H1 (cell line): Measurements from ENCODE around the gene TMEM164. TPM values are rescaled to one million over a fixed set of nuclear protein-coding genes. Genes with fewer than 3 reads are reported as not detected.

Source experiments
- CTCF ChIA-PET: fragments of 300-600 bp; sonication (Branson Sonifier 250); formaldehyde crosslinking; loops from one replicate; lab custom pipeline; 2021; ENCODE audit not compliant: partially characterized antibody; lab: Charles Lee
- POLR2A ChIA-PET: fragments of 300-600 bp; sonication (Branson Sonifier 250); formaldehyde crosslinking; loops from one replicate; lab custom pipeline; 2021; ENCODE audit warnings: inconsistent platforms; ENCODE audit not compliant: partially characterized antibody; lab: Charles Lee
- DNase-seq, 2 experiments: peaks; one replicate each; pipeline versions ENCODE4 v3.0.0 to v3.0.0-alpha.2; 2010 to 2022; ENCODE audit warnings: low spot score in 2 of 2, low read depth in 1 of 2, mixed read lengths in 1 of 2
- FAIRE-seq: peaks from 2 replicates; lab custom pipeline; 2011; peaks lifted over from hg19 to GRCh38; lab: Jason Lieb, UNC
- H2AFZ ChIP-seq: 2 replicates; pipeline ENCODE4 v1.8.1; 2012; ENCODE audit warnings: low read length, inconsistent platforms
- H2AK5ac ChIP-seq: 2 replicates; pipeline ENCODE4 v1.6.1; 2013; ENCODE audit warnings: low read depth, low read length
- H2BK120ac ChIP-seq: replicated peaks from 2 replicates; pipeline ENCODE3; 2013; ENCODE audit warnings: low read depth, low read length, inconsistent platforms
- H2BK12ac ChIP-seq: 2 replicates; pipeline ENCODE4 v1.6.1; 2013; ENCODE audit warnings: low read depth, low read length
- H2BK15ac ChIP-seq: 2 replicates; pipeline ENCODE4 v1.6.1; 2013; ENCODE audit warnings: low read length
- H2BK20ac ChIP-seq: 2 replicates; pipeline ENCODE4 v1.6.1; 2013; ENCODE audit warnings: low read length
- H2BK5ac ChIP-seq: 2 replicates; pipeline ENCODE4 v1.6.1; 2013; ENCODE audit warnings: low read depth, low read length
- H3K14ac ChIP-seq: 2 replicates; pipeline ENCODE4 v1.6.1; 2013; ENCODE audit warnings: inconsistent platforms; ENCODE audit not compliant: insufficient read length
- H3K18ac ChIP-seq: 2 replicates; pipeline ENCODE4 v1.6.1; 2013; ENCODE audit warnings: low read length; ENCODE audit errors: extremely low read depth
- H3K23ac ChIP-seq: 2 replicates; pipeline ENCODE4 v1.6.1; 2013; ENCODE audit warnings: inconsistent platforms; ENCODE audit not compliant: insufficient read length
- H3K23me2 ChIP-seq: 2 replicates; pipeline ENCODE4 v1.6.1; 2013; ENCODE audit warnings: low read depth, low read length
- H3K27ac ChIP-seq: 2 replicates; pipeline ENCODE4 v1.6.1; 2011; ENCODE audit warnings: low read depth, low read length, inconsistent platforms
- H3K27me3 ChIP-seq, 4 experiments: replicated peaks in 1 of 4; 1 replicate in 1 of 4; 2 replicates in 3 of 4; pipeline versions ENCODE4 v1.6.1 to v1.8.1; 2011 to 2013; ENCODE audit warnings: low read length in 3 of 4, mild to moderate bottlenecking in 3 of 4, inconsistent platforms in 2 of 4, mixed read lengths in 2 of 4, moderate library complexity in 1 of 4; ENCODE audit not compliant: control insufficient read depth in 3 of 4, insufficient read depth in 3 of 4; ENCODE audit errors: extremely low read depth in 1 of 4
- H3K36me3 ChIP-seq, 4 experiments: 2 replicates each; pipeline versions ENCODE4 v1.6.1 to v1.8.1; 2011 to 2013; ENCODE audit warnings: mild to moderate bottlenecking in 4 of 4, low read length in 3 of 4, moderate library complexity in 2 of 4, control low read depth in 1 of 4, inconsistent platforms in 1 of 4; ENCODE audit not compliant: insufficient read depth in 4 of 4, control insufficient read depth in 2 of 4
- H3K4ac ChIP-seq: replicated peaks from 2 replicates; pipeline ENCODE3; 2013; ENCODE audit warnings: low read length, low read depth, mixed read lengths, inconsistent platforms; ENCODE audit not compliant: insufficient read length
- H3K4me1 ChIP-seq, 4 experiments: replicated peaks in 1 of 4; 1 replicate in 1 of 4; 2 replicates in 3 of 4; pipeline versions ENCODE4 v1.6.1 to v1.8.1; 2011 to 2013; ENCODE audit warnings: low read length in 3 of 4, inconsistent platforms in 2 of 4, mixed read lengths in 1 of 4; ENCODE audit not compliant: insufficient read depth in 4 of 4, control insufficient read depth in 3 of 4
- H3K4me2 ChIP-seq, 2 experiments: 2 replicates each; pipeline versions ENCODE4 v1.6.1 to v1.8.1; 2011 to 2013; ENCODE audit warnings: low read depth in 2 of 2, low read length in 2 of 2, control low read depth in 1 of 2, inconsistent platforms in 1 of 2, mild to moderate bottlenecking in 1 of 2; ENCODE audit not compliant: insufficient read depth in 1 of 2
- H3K4me3 ChIP-seq, 4 experiments: fragments of 200-600, 300-600 bp in 1 of 4; sonication (generic), shearing (Covaris generic), sonication (Bioruptor Twin) in 1 of 4; 2 replicates each; pipeline versions ENCODE4 v1.5.1 to v1.8.1; 2011 to 2016; ENCODE audit warnings: low read length in 4 of 4, low read depth in 3 of 4, control low read depth in 2 of 4, inconsistent platforms in 2 of 4, mild to moderate bottlenecking in 2 of 4, mixed read lengths in 1 of 4, moderate library complexity in 1 of 4; ENCODE audit not compliant: insufficient read depth in 2 of 4; ENCODE audit errors: extremely low read depth in 1 of 4
- H3K56ac ChIP-seq: replicated peaks from 2 replicates; pipeline ENCODE3; 2013; ENCODE audit warnings: low read depth, mild to moderate bottlenecking, mixed read lengths, low read length, inconsistent platforms; ENCODE audit not compliant: insufficient read length
- H3K79me1 ChIP-seq: 2 replicates; pipeline ENCODE4 v1.6.1; 2013; ENCODE audit warnings: low read depth, low read length, control low read depth
- H3K79me2 ChIP-seq, 2 experiments: 2 replicates each; pipeline versions ENCODE4 v1.6.1 to v1.8.1; 2012 to 2013; ENCODE audit warnings: low read length in 2 of 2, mild to moderate bottlenecking in 2 of 2, inconsistent platforms in 1 of 2; ENCODE audit not compliant: insufficient read depth in 2 of 2, control insufficient read depth in 1 of 2
- H3K9ac ChIP-seq, 4 experiments: replicated peaks in 1 of 4; 1 replicate in 1 of 4; 2 replicates in 3 of 4; pipeline versions ENCODE4 v1.6.1 to v1.8.1; 2011 to 2013; ENCODE audit warnings: low read depth in 3 of 4, low read length in 3 of 4, control low read depth in 2 of 4, mild to moderate bottlenecking in 2 of 4, moderate library complexity in 2 of 4, inconsistent platforms in 1 of 4; ENCODE audit errors: extremely low read depth in 1 of 4
- H3K9me3 ChIP-seq, 2 experiments: 2 replicates each; pipeline versions ENCODE4 v1.6.1 to v1.8.1; 2012 to 2013; ENCODE audit warnings: mild to moderate bottlenecking in 2 of 2, moderate library complexity in 2 of 2, control low read depth in 1 of 2, inconsistent platforms in 1 of 2, low read depth in 1 of 2, low read length in 1 of 2, mixed read lengths in 1 of 2; ENCODE audit not compliant: insufficient read depth in 2 of 2
- H4K20me1 ChIP-seq, 2 experiments: replicated peaks in 1 of 2; 2 replicates each; pipeline versions ENCODE3 to v1.8.1; 2011 to 2013; ENCODE audit warnings: inconsistent platforms in 2 of 2, low read length in 2 of 2, mild to moderate bottlenecking in 1 of 2; ENCODE audit not compliant: insufficient read depth in 2 of 2, control insufficient read depth in 1 of 2
- H4K5ac ChIP-seq: 2 replicates; pipeline ENCODE4 v1.6.1; 2013; ENCODE audit warnings: low read length, low read depth, mixed read lengths, inconsistent platforms; ENCODE audit not compliant: insufficient read length
- H4K8ac ChIP-seq: 2 replicates; pipeline ENCODE4 v1.8.0; 2013; ENCODE audit warnings: mild to moderate bottlenecking, moderate library complexity, low read length, inconsistent platforms; ENCODE audit not compliant: insufficient read depth; ENCODE audit errors: extremely low read depth
- H4K91ac ChIP-seq: replicated peaks from 2 replicates; pipeline ENCODE3; 2013; ENCODE audit warnings: low read length, mixed read lengths, inconsistent platforms; ENCODE audit not compliant: insufficient read length
- ATF2 ChIP-seq: IDR thresholded peaks from 2 replicates; pipeline ENCODE4 v1.6.1; 2012; ENCODE audit warnings: low read length, inconsistent platforms
- EZH2 ChIP-seq: fragments of 200-600 bp; sonication (generic); IDR thresholded peaks from 2 replicates; pipeline ENCODE4 v1.7.1; 2012; ENCODE audit warnings: low read depth, mild to moderate bottlenecking, moderate library complexity, low read length, inconsistent platforms; ENCODE audit not compliant: severe bottlenecking
- FOSL1 ChIP-seq: IDR thresholded peaks from 2 replicates; pipeline ENCODE4 v1.6.1; 2011; ENCODE audit warnings: mild to moderate bottlenecking, low read depth, low read length, moderate library complexity; ENCODE audit not compliant: insufficient read depth
- GABPA ChIP-seq: IDR thresholded peaks from 2 replicates; pipeline ENCODE4 v1.6.1; 2011; ENCODE audit warnings: mild to moderate bottlenecking, low read length, moderate library complexity, borderline replicate concordance; ENCODE audit not compliant: insufficient read depth
- HDAC2 ChIP-seq, 2 experiments: fragments of 300-600 bp in 1 of 2; sonication (generic) in 1 of 2; IDR thresholded peaks; 2 replicates each; pipeline ENCODE4 v1.6.1; 2011 to 2012; ENCODE audit warnings: low read depth in 2 of 2, low read length in 2 of 2, mild to moderate bottlenecking in 2 of 2, moderate library complexity in 2 of 2, borderline replicate concordance in 1 of 2, inconsistent platforms in 1 of 2
- KDM4A ChIP-seq: IDR thresholded peaks from one replicate; pipeline ENCODE4 v1.7.1; 2012; ENCODE audit warnings: low read depth, mild to moderate bottlenecking, moderate library complexity, low read length, inconsistent platforms; ENCODE audit not compliant: severe bottlenecking
- POLR2AphosphoS5 ChIP-seq: IDR thresholded peaks from 2 replicates; pipeline ENCODE4 v1.6.1; 2011; ENCODE audit warnings: low read depth, low read length
- SIN3A ChIP-seq, 2 experiments: IDR thresholded peaks in 1 of 2; conservative IDR thresholded peaks in 1 of 2; 2 replicates each; pipeline ENCODE4 v1.6.1; 2011 to 2012; ENCODE audit warnings: low read length in 2 of 2, improper control_type of control experiment in 1 of 2, low read depth in 1 of 2, mild to moderate bottlenecking in 1 of 2
- SP4 ChIP-seq: IDR thresholded peaks from 2 replicates; pipeline ENCODE4 v1.6.1; 2012; ENCODE audit warnings: low read length, inconsistent platforms
- SRF ChIP-seq: IDR thresholded peaks from 2 replicates; pipeline ENCODE4 v1.6.1; 2011; ENCODE audit warnings: mild to moderate bottlenecking, low read depth, low read length, moderate library complexity
- TCF12 ChIP-seq: IDR thresholded peaks from 2 replicates; pipeline ENCODE4 v1.6.1; 2011; ENCODE audit warnings: low read depth, mild to moderate bottlenecking, low read length
- ZNF274 ChIP-seq: IDR thresholded peaks from 2 replicates; pipeline ENCODE4 v1.7.0; 2012; ENCODE audit warnings: low read length, borderline replicate concordance; ENCODE audit errors: extremely low read depth
- WGBS, 2 experiments: shearing (Covaris generic) in 1 of 2; methylation state at CpG; one replicate each; pipeline versions ENCODE4 v1.1.6 to v1.1.7; 2013 to 2015; ENCODE audit warnings: low lambda C conversion rate in 2 of 2, mixed read lengths in 2 of 2, inconsistent platforms in 1 of 2, low coverage in 1 of 2, missing lambda C conversion rate in 1 of 2; ENCODE audit not compliant: insufficient replicate concordance in 2 of 2, insufficient coverage in 1 of 2, insufficient read length in 1 of 2; ENCODE audit errors: extremely low coverage in 1 of 2, missing lambda C conversion rate in 1 of 2; 5-methylcytosine and 5-hydroxymethylcytosine counted together
- polyA plus RNA-seq, 7 experiments: library from polyadenylated mRNA; depleted of rRNA in 3 of 7; stranded (reverse) in 5 of 7; unstranded in 2 of 7; fragments of >200 nt in 5 of 7; fragments of 200-250 nt in 2 of 7; gene quantifications; 1 replicate in 5 of 7; 2 replicates in 1 of 7; 4 replicates in 1 of 7; pipeline versions ENCODE4 v1.2.1 to v1.2.3, GENCODE V29; 2011 to 2013; ENCODE audit warnings: missing spikeins in 2 of 7, mixed read lengths in 2 of 7
- total RNA-seq: library from RNA; stranded (reverse); fragmentation: NEBNext Ultra II Directional; extraction: Animal tissue kit (Norgen Biotek cat#: 25700); gene quantifications from 2 replicates; pipeline ENCODE4 v1.2.1, GENCODE V29; 2021

Gene TMEM164
- total and polyA plus RNA-seq, 2 of the 8 experiments (the other 6 are each of a cell fraction or from before 2014, with no cell fraction given) = 7.3 to 14.8 TPM

- no peak overlapping the region for H2AK5ac ChIP-seq
- H2BK20ac ChIP-seq = no peak overlapping the region
- no peaks in the 10 kb centered on the region for H3K9me3 ChIP-seq
- no peak for TF ChIP-seq SP4
- no peak for TF ChIP-seq POLR2AphosphoS5
- TF ChIP-seq ZNF274 = no peak
- TF ChIP-seq EZH2 = no peak
- TF ChIP-seq GABPA = no peak
- TF ChIP-seq KDM4A = no peak
- TF ChIP-seq HDAC2 (IDR thresholded peaks at IDR 0.05; ENCODE audit: borderline replicate concordance in 1 of 2, low read depth in 2 of 2, low read length in 2 of 2) = no peak
- TF ChIP-seq SIN3A (conservative IDR thresholded peaks at IDR 0.05 in 1 of 2, IDR thresholded peaks at IDR 0.05 in 1 of 2; ENCODE audit: low read depth in 1 of 2, low read length in 2 of 2) = no peak
- TF ChIP-seq FOSL1 = no peak
- TF ChIP-seq TCF12 = no peak
- no peak for TF ChIP-seq SRF
- no peak for TF ChIP-seq ATF2
- FAIRE-seq = no peak
- H3K14ac ChIP-seq = no peak overlapping the region
- DNase-seq = no peak
- ChIA-PET CTCF (interaction anchor here (1.2 kb wide), 1 partner anchor 28 kb away, joined by 3 read pairs; no protein-coding TSS in a partner anchor), POLR2A (no interaction called here)
- no peak overlapping the region for H2BK12ac ChIP-seq
- H3K4me1 ChIP-seq = no peaks in the 10 kb centered on the region
- no peak overlapping the region for H3K4ac ChIP-seq
- no peaks in the 10 kb centered on the region for H3K79me1 ChIP-seq
- H4K91ac ChIP-seq = no peak overlapping the region
- H3K23me2 ChIP-seq = no peaks in the 10 kb centered on the region
- no peak overlapping the region for H3K9ac ChIP-seq
- H3K79me2 ChIP-seq = no peaks in the 10 kb centered on the region
- H3K36me3 ChIP-seq = no peaks in the 10 kb centered on the region
- 98% methylated on average over 4 of the region's 4 CpGs; no CpG with 5 or more reads in 1 of the 2 experiments for WGBS, 2 experiments
- no peak overlapping the region for H3K56ac ChIP-seq
- no peak overlapping the region for H4K5ac ChIP-seq
- no peak overlapping the region for H2BK120ac ChIP-seq
- no peak overlapping the region for H3K4me2 ChIP-seq
- H3K18ac ChIP-seq = no peak overlapping the region
- H4K8ac ChIP-seq = no peak overlapping the region
- no peak overlapping the region for H3K23ac ChIP-seq
- no peak overlapping the region for H2AFZ ChIP-seq
- H4K20me1 ChIP-seq = no peaks in the 10 kb centered on the region
- H3K27me3 ChIP-seq = no peaks in the 10 kb centered on the region
- H2BK15ac ChIP-seq = no peak overlapping the region
- H2BK5ac ChIP-seq = no peak overlapping the region
- H3K27ac ChIP-seq = no peak overlapping the region
- no peak overlapping the region for H3K4me3 ChIP-seq
Measured at GRCh38 chrX:110118530-110118929, 115.6 kb downstream of the TMEM164 start.
